Fibroblast of villous mesenchyme (primary cell): Measurements from ENCODE around the gene ZBP1. TPM values are rescaled to one million over a fixed set of nuclear protein-coding genes. Genes with fewer than 3 reads are reported as not detected.

Experiments
- DNase-seq: peaks from one replicate; pipeline ENCODE4 v3.0.0-alpha.2; 2010; ENCODE audit warnings: low read depth
- H3K4me3 ChIP-seq: 2 replicates; pipeline ENCODE4 v1.5.1; 2011; ENCODE audit warnings: low read depth, mild to moderate bottlenecking, low read length
- CTCF ChIP-seq: IDR thresholded peaks from 2 replicates; pipeline ENCODE4 v1.5.1; 2012; ENCODE audit warnings: low read depth, mild to moderate bottlenecking, low read length; ENCODE audit not compliant: insufficient read depth
- total RNA-seq: library from RNA; depleted of rRNA; stranded (reverse); fragments of >200 nt; gene quantifications from 2 replicates; pipeline ENCODE4 v1.2.3, GENCODE V29; 2012

The ZBP1 gene
- total RNA-seq, 1 donor: not detected

- DNase-seq: no peak
- no peak overlapping the region for H3K4me3 ChIP-seq
- no peak for TF ChIP-seq CTCF
These were observed 24.9 kb downstream of the ZBP1 start for GRCh38 chr20:57595041-57596030.

GRCh38 chr20:57594092-57594951 is 25.9 kb downstream of the ZBP1 start:
- DNase-seq: peak; percentile 36
- no peak overlapping the region for H3K4me3 ChIP-seq
- peak; percentile 75 for TF ChIP-seq CTCF

DNA sequence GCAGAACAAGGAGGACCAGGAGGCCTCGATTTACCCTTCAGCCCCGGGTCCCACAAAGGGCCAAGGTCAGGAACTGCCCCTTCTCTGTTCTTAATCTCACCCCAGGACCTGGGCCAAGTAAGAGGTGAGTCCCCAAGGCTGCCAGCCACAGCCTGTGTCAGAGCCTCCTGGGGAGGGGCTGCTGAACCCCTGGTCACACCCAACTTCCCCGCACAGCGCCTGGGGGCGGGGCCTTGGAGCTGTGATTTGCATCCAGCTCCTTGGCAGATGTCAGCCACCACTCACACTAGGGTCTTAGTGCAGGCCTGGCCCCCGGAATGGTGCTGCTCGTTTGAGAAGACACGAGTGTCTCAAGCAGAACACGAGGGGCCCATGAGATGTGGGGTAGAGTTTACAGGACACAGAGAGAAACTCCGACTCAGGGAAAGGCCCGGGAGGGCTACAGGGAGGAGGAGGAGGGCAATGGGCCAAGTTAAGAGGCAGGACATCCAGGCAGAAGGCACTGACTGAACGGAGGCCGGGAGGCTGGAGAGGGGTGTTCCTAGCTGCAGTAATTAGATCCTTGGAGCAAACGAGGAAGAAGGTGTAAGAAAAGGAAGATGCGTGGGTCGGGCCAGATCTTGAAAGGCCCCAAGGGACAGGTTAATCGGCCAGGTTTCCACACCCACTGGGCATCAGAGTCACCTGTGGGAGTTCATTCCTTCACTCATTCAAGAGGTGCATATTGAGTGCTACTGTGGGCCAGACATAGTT is 26.9 kb downstream of the ZBP1 start:
- DNase-seq: no peak
- H3K4me3 ChIP-seq: no peak overlapping the region
- no peak for TF ChIP-seq CTCF

DNA sequence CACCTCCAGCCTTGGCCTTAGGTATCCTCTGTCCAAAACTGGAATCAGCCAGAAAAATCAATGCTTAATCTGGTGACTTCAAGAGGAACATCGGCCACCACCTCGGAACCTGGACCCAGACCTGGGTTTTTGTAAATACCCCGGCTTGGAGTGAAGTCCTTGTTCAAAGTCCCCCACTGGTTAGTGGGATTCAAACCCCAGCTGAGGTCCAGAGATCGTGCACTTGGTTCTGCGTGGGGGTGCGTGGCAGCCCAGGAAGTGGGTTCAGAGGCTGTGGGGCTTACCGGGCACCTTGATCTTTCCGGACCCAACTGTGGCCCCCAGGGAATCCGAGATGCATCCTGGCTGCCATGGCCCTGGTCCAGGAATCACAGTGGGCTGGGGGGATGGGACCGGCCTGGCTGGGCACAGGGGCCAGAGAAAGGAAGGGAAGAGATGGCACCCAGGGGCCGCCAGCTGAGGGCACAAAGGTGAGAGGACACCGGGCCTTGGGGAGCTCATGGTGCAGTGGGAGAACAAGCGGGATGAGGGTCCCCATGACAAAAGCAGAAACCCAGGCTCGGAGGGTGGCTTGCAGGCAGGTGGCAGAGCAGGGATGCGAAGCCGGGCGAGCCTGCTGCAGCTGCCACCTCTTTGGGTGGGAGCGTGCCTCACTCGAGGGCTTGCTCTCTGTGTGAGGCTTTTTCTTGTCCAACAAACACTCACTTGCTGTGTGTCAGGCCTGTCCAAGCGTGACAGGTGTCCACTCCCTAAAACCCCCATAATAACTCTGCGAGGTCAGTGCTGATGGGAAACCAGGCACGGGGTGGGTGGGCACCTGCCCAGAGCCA is 27.7 kb downstream of the ZBP1 start:
- H3K4me3 ChIP-seq: no peak overlapping the region
- no peak for DNase-seq
- no peak for TF ChIP-seq CTCF

GRCh38 chr20:57591289-57592229 is 28.7 kb downstream of the ZBP1 start:
- TF ChIP-seq CTCF: no peak
- no peak for DNase-seq
- no peak overlapping the region for H3K4me3 ChIP-seq
